Calu3 (cell line): ENCODE data around the gene ARHGAP15. TPM values are rescaled to one million over a fixed set of nuclear protein-coding genes. Genes with fewer than 3 reads are reported as not detected.

Source experiments
- BruUV-seq: library from RNA; stranded (reverse); fragments of 400-500 nt; replicated peaks from 2 replicates; lab custom pipeline; 2021; lab: Mats Ljungman, UMichigan
- CTCF ChIA-PET: fragments of 300-600 bp; sonication (Branson Sonifier 250); formaldehyde crosslinking; loops from one replicate; lab custom pipeline; 2022; ENCODE audit warnings: antibody characterized with exemption; lab: Charles Lee
- DNase-seq: peaks from one replicate; pipeline ENCODE4 v3.0.0; 2022
- H3K27ac Mint-ChIP-seq: one replicate; pipeline ENCODE4 v1.8.0; 2022; ENCODE audit warnings: mixed read lengths; ENCODE audit not compliant: unreplicated experiment
- H3K27me3 Mint-ChIP-seq: one replicate; pipeline ENCODE4 v1.8.0; 2022; ENCODE audit warnings: mixed read lengths; ENCODE audit not compliant: unreplicated experiment
- H3K36me3 Mint-ChIP-seq: one replicate; pipeline ENCODE4 v1.8.0; 2022; ENCODE audit warnings: mild to moderate bottlenecking, moderate library complexity, mixed read lengths; ENCODE audit not compliant: insufficient read depth, unreplicated experiment
- H3K4me1 Mint-ChIP-seq: one replicate; pipeline ENCODE4 v1.8.0; 2022; ENCODE audit warnings: mild to moderate bottlenecking, low read depth, mixed read lengths; ENCODE audit not compliant: unreplicated experiment
- H3K4me3 Mint-ChIP-seq: one replicate; pipeline ENCODE4 v1.8.0; 2022; ENCODE audit warnings: mild to moderate bottlenecking, low read depth, moderate library complexity, mixed read lengths; ENCODE audit not compliant: unreplicated experiment
- H3K9me3 Mint-ChIP-seq: one replicate; pipeline ENCODE4 v1.8.0; 2022; ENCODE audit warnings: low read depth, mixed read lengths; ENCODE audit not compliant: unreplicated experiment
- CTCF ChIP-seq: fragments of 200-600 bp; IDR thresholded peaks from one replicate; pipeline ENCODE4 v1.8.0; 2022; ENCODE audit warnings: antibody characterized with exemption; ENCODE audit not compliant: unreplicated experiment
- intact Hi-C: fragments of 100-400 bp; cut with micrococcal nuclease; formaldehyde crosslinking; loops from one replicate; pipeline ENCODE4 v1.10.0; 2022; ENCODE audit not compliant: unreplicated experiment
- total RNA-seq: library from RNA; stranded (reverse); gene quantifications from 2 replicates; pipeline ENCODE4 v1.2.3, GENCODE V29; 2022

ARHGAP15 gene
- total RNA-seq, 1 experiment from 2014 or later = not detected

GRCh38 chr2:143545059-143545948 lies 416.1 kb downstream of the ARHGAP15 start:
- CTCF ChIA-PET = no interaction called here

DNA sequence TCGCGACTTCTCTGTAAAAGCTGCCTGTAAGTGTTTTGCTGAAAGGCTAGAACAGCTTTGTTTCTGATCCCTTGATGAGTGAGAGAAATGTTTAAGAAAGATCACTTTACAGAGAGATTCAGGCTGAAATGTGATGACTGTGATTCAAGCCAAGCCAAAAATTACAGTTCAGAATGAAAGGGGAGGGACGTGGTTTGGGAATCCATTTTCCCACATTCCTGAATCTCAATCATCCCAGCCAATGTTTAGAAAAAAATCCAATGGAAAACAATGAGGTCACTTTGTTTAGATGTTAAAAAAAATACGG lies 416.7 kb downstream of the ARHGAP15 start:
- no TSS peak for BruUV-seq
- H3K27ac Mint-ChIP-seq = no peak overlapping the region
- no peaks in the 10 kb centered on the region for H3K36me3 Mint-ChIP-seq
- H3K4me1 Mint-ChIP-seq = no peaks in the 10 kb centered on the region
- no peaks in the 10 kb centered on the region for H3K27me3 Mint-ChIP-seq
- TF ChIP-seq CTCF = no peak
- DNase-seq = no peak
- intact Hi-C loops = no loop called here
- CTCF ChIA-PET = no interaction called here
- H3K9me3 Mint-ChIP-seq = peaks cover 2% of the 10 kb centered on the region
- no peak overlapping the region for H3K4me3 Mint-ChIP-seq

More at GRCh38 chr2:143545059-143545948, 416.1 kb downstream of the ARHGAP15 start:
- Mint-ChIP-seq H3K27me3 (no peaks in the 10 kb centered on the region), H3K4me3 (no peak overlapping the region), H3K4me1 (no peaks in the 10 kb centered on the region), H3K27ac (no peak overlapping the region), H3K9me3 (peaks cover 2% of the 10 kb centered on the region), H3K36me3 (no peaks in the 10 kb centered on the region)
- no TSS peak for BruUV-seq
- no peak for DNase-seq
- intact Hi-C loops = no loop called here
- TF ChIP-seq CTCF = no peak

GRCh38 chr2:143548032-143548431 lies 418.8 kb downstream of the ARHGAP15 start:
- intact Hi-C loops = no loop called here
- no TSS peak for BruUV-seq
- no peak for TF ChIP-seq CTCF
- CTCF ChIA-PET = no interaction called here
- Mint-ChIP-seq H3K4me1 (no peaks in the 10 kb centered on the region), H3K27ac (no peak overlapping the region), H3K36me3 (no peaks in the 10 kb centered on the region), H3K9me3 (no peaks in the 10 kb centered on the region), H3K4me3 (no peak overlapping the region), H3K27me3 (no peaks in the 10 kb centered on the region)
- DNase-seq = no peak

- no peak for TF ChIP-seq CTCF
- no peak overlapping the region for H3K27ac Mint-ChIP-seq
- H3K4me1 Mint-ChIP-seq = no peaks in the 10 kb centered on the region
- DNase-seq = no peak
- H3K9me3 Mint-ChIP-seq = no peaks in the 10 kb centered on the region
- H3K36me3 Mint-ChIP-seq = no peaks in the 10 kb centered on the region
- no peak overlapping the region for H3K4me3 Mint-ChIP-seq
- BruUV-seq = no TSS peak
- CTCF ChIA-PET = no interaction called here
- no peaks in the 10 kb centered on the region for H3K27me3 Mint-ChIP-seq
- intact Hi-C loops = no loop called here
These were observed 421.3 kb downstream of the ARHGAP15 start for GRCh38 chr2:143550500-143550899.
